Epidermal melanocyte (primary cell): ENCODE measurements around the gene PCSK6.
"Not testable (repeated sequence)": the region's sequence is repeated elsewhere in the genome, so short reads cannot be mapped to it uniquely, and the experiment has no call there.

Experiments
- DNase-seq: peaks from one replicate; pipeline ENCODE4 v3.0.0; 2011; ENCODE audit warnings: low spot score; ENCODE audit not compliant: insufficient read length

Gene PCSK6

GRCh38 chr15:101310508-101310907, 179.0 kb downstream of the PCSK6 start:
- no peak for DNase-seq

DNA sequence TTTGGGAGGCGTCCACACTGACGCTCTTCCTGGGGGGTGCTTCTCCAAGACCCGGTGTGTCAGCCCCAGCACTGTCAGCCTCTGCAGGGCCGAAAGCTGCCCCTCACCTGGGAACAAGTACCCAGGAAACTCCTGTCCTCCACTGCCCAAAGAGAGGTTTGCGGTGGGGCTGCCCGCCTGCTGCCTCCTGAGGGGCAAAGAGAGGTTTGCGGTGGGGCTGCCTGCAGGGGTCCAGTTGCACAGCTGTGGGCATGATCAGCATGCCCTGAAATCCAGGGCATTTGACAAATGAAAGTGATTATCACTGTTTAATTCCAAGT, 179.4 kb downstream of the PCSK6 start:
- no peak for DNase-seq

DNA sequence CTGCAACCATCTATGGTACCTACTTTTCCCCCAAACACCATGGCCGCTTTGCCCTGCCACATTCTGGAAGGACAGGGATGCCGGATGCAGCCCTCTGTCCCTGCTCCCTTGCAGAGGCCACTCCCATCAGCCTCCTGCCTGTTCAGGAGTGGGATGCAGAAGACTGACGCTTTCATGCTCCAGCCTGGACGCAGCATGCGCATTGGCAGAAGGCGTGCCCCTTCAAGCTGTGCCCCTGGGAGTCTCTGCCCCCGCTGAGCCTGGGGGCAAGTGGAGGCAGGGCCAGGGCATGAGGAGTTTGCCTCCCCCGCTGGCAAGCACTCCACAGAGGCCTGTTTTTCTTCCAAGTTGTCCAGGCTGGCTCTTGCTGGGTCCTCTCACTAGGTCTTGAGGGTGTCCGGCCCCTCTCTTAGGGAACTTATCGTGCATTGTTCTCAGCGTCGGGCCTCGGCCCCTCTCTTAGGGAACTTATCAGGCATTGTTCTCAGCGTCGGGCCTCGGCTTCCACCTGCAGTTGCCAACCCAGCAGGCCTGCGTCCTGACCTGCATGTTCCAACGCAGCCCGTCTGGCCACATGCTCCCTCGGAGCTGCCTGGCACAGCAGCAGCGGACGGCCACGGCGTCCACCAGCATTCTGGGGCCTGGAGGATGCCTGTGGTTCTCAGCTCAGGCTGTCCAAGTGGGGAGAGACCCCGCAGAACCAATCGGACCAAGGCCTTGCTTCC, 179.9 kb downstream of the PCSK6 start:
- no peak for DNase-seq

GRCh38 chr15:101308604-101309435, 180.7 kb downstream of the PCSK6 start:
- DNase-seq, result no peak

GRCh38 chr15:101307897-101308603, 181.5 kb downstream of the PCSK6 start:
- no peak for DNase-seq

DNA sequence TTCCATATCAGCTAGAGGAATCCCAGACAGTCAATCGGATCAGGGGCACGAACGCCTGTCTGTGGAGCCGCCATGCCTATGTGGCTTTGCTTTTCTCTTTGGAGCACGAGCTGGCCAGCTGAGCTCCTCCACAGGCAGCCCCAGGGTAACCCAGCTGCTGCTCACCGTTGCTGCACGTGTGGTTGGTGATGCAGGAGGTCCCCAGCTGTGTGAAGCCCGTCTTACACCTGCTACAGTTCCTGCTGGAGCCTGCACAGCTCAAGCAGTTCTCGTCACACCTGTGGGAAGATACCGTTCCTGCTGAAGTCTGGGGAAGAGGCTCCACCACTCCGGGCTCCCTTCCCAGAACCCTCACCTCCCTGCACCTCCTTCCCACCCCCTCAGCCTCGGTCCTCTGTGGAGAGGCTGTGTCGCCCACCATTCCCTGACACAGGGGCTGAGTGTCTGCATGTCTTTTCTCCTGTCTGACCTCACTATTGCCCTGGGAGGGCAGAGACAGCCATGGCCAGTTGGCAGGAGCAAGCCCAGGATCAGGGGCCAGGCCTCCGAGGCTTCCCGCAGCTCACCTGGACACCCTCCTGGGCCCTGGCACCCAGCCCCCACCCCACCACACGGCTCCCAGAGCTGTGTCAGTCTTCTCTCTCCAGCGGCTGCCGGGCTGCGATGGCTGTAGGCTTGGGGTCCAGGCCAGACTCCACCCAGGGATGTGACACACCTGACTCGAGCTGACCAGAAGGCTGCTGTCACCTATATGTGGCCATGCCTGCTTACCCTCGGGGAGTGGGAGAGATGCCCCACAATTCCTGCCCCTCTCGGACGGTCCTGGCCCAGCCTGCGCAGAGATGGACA, 182.2 kb downstream of the PCSK6 start:
- DNase-seq, result no peak

- no peak for DNase-seq
These were observed 183.0 kb downstream of the PCSK6 start for GRCh38 chr15:101306341-101307047.

DNA sequence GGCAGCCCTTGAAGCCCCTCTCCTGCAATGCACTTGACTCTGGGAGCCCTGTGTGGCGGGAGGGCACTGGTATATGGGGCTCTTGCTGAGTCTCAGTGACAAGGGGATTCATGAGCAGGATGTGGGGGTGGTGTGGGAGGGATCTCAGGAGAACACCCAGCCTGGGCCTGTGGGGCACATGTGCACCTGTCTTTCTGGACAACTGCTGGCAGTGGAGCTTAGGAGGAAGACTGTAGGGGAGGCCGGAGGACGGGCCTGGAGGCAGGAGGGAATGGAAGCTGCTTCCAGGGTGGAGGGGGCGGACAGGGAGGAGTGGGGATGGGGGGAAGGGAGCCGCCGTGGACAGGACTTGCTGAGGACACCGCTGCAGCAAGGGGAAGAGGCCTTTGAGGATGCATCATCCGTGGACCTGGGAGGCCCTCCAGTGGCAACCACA, 183.7 kb downstream of the PCSK6 start:
- DNase-seq, result no peak

GRCh38 chr15:101303408-101303807, 186.1 kb downstream of the PCSK6 start:
- no peak for DNase-seq

GRCh38 chr15:101296418-101297405, 192.8 kb downstream of the PCSK6 start:
- no peak for DNase-seq

GRCh38 chr15:101295607-101296161, 193.8 kb downstream of the PCSK6 start:
- no peak for DNase-seq

- peak; percentile 85 for DNase-seq
These were observed 194.5 kb downstream of the PCSK6 start, which contains the start of gene SNRPA1 for GRCh38 chr15:101294731-101295606. TSS of gene SNRPA1 (minus strand) at chr15:101295248. CDS start at chr15:101295178, 70 bp downstream.

DNA sequence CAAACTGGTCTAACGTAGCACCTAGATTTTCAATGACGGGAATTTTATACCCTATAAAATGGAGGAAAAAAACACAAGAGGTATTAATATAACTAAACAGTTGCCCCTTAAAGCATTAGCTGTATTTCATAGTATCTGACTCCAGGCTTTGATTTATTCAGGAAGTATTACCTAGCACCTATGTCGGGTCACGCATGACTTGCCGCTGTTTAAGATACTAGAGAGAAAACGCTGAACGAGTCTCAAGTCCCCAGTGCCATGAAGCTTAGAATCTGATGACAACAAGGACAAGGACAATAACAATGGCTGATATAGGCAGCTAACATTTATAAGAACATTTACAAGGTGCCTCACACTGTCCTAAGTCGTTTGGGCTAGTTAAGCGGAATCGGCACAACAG, 196.4 kb downstream of the PCSK6 start:
- no peak for DNase-seq

DNA sequence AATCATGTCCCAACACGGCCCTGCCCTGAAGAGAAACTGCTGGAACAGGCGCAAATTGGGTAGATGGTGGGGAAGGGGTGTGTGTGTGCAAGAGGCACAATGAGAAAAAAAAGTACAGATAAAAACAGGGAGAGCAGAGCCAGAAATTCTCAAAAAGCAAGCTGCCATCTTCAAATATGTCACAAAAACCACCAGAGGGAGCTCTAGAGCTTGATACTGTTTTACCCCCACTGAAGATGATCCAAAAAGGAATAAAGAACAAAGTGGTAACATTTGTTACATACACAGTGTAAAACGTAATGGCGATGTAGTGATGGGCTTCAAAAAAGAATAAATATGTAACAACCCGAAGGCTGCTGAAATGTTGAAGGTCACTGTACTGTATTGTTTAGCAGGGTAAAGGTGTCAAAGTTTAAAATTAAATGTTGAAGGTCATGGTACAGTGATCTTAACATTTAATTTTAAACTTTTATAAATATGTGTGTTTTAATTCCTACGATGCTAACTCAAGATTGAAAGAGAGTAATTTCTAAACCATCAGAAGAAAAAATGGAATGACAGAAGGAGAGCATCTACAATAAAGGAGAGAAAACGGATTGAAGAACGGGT, 200.5 kb downstream of the PCSK6 start:
- peak; percentile 41 for DNase-seq

DNA sequence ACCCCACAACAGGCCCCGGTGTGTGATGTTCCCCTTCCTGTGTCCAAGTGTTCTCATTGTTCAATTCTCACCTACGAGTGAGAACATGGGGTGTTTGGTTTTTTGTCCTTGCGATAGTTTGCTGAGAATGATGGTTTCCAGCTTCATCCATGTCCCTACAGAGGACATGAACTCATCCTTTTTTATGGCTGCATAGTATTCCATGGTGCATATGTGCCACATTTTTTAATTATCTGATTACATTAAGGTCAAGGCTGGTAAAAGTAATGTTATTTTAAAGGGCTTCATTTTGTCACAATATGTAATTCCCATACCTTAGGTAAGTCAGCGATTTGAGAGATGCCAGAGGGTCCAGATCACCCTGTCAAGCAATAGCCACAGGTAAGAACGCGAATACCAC, 202.2 kb downstream of the PCSK6 start:
- not testable (repeated sequence) for DNase-seq

DNA sequence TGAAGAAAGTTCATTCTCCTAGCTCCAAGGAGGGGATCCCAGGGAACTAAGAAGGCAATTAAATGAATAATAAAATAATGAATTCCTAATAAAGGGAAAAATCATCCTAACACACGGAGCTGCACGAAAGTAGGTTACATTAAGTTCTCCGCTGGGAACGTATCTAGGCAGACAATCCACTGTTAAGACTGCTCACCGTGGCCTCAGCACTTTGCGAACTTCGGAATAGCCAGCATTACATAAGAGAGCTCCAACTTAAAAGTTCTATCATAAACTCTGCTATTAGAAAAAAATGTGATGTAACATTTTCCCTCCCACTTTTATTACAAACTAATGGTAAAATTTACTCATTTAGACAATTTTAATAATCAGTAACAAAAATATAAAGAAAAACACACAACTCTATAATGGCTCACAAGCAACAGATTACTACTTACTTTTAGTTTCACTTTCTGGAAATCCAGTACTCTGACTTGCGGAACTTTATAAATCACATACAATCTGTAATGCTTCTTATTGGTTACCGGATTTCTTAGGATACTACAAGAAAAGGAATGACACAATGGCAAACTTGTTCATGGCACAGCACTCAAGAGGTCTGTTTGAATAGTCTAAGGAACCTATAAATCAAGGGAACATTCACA, 202.9 kb downstream of the PCSK6 start:
- DNase-seq, result no peak

DNA sequence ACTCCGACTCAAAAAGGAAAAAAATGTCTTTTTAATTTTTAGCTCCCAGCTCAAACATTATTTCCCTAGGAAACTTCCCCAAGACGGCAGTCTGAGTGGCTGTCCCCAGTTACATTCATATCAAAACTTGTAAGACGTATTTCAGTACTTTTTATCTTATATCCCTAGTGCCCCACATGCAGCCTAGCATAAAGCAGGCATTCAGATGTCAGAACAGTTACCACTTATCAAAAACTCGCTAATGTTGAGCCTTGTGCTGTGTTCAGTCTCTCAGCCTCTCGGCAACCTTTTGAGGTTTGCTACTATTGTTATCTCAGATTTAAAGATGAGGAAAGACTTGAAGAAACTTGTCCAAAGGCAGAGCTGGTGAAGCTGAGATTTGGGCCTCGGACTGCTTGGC, 205.6 kb downstream of the PCSK6 start:
- no peak for DNase-seq
